ENCODE measurements around the gene GRIA1.

The GRIA1 gene

GRCh38 chr5:153551537-153552079 lies 61.1 kb downstream of the GRIA1 start:
- no peak for DNase-seq (ENCODE audit: low read depth)

- no peak for DNase-seq (ENCODE audit: low read depth)
Measured at GRCh38 chr5:153552886-153553285, 62.4 kb downstream of the GRIA1 start.

GRCh38 chr5:153555420-153556114 lies 65.1 kb downstream of the GRIA1 start:
- DNase-seq (ENCODE audit: low read depth), result no peak

- DNase-seq (ENCODE audit: low read depth), result no peak
Measured at GRCh38 chr5:153558957-153559356, 68.5 kb downstream of the GRIA1 start.

GRCh38 chr5:153559926-153560325 lies 69.5 kb downstream of the GRIA1 start:
- no peak for DNase-seq (ENCODE audit: low read depth)

GRCh38 chr5:153562189-153562588 lies 71.7 kb downstream of the GRIA1 start:
- no peak for DNase-seq (ENCODE audit: low read depth)

GRCh38 chr5:153565822-153566221 lies 75.4 kb downstream of the GRIA1 start:
- no peak for DNase-seq (ENCODE audit: low read depth)

GRCh38 chr5:153569036-153569435 lies 78.6 kb downstream of the GRIA1 start:
- no peak for DNase-seq (ENCODE audit: low read depth)

- no peak for DNase-seq (ENCODE audit: low read depth)
Measured at GRCh38 chr5:153571162-153571561, 80.7 kb downstream of the GRIA1 start.

GRCh38 chr5:153572411-153573145 lies 82.1 kb downstream of the GRIA1 start:
- no peak for DNase-seq (ENCODE audit: low read depth)

GRCh38 chr5:153573326-153574033 lies 83.0 kb downstream of the GRIA1 start:
- no peak for DNase-seq (ENCODE audit: low read depth)

GRCh38 chr5:153584126-153584959 lies 93.9 kb downstream of the GRIA1 start:
- no peak for DNase-seq (ENCODE audit: low read depth)

GRCh38 chr5:153584960-153585359 lies 94.5 kb downstream of the GRIA1 start:
- DNase-seq (ENCODE audit: low read depth), result no peak

- DNase-seq (ENCODE audit: low read depth), result no peak
Measured at GRCh38 chr5:153585622-153586277, 95.3 kb downstream of the GRIA1 start.

GRCh38 chr5:153592081-153592480 lies 101.6 kb downstream of the GRIA1 start:
- DNase-seq (ENCODE audit: low read depth), result no peak

- no peak for DNase-seq (ENCODE audit: low read depth)
Measured at GRCh38 chr5:153594785-153595184, 104.3 kb downstream of the GRIA1 start.

GRCh38 chr5:153598099-153598498 lies 107.6 kb downstream of the GRIA1 start:
- DNase-seq (ENCODE audit: low read depth), result no peak

GRCh38 chr5:153601377-153601776 lies 110.9 kb downstream of the GRIA1 start:
- DNase-seq (ENCODE audit: low read depth), result no peak

GRCh38 chr5:153605386-153605785 lies 114.9 kb downstream of the GRIA1 start:
- no peak for DNase-seq (ENCODE audit: low read depth)

- DNase-seq (ENCODE audit: low read depth), result no peak
Measured at GRCh38 chr5:153610009-153610408, 119.5 kb downstream of the GRIA1 start.

- DNase-seq (ENCODE audit: low read depth), result no peak
Measured at GRCh38 chr5:153610811-153611210, 120.3 kb downstream of the GRIA1 start.
